ELR (cell line): Measurements from ENCODE around the gene DLX6.

Experiments
- DNase-seq: peaks from one replicate; pipeline ENCODE4 v3.0.0-alpha.2; 2015; ENCODE audit warnings: low read depth

DLX6 gene

DNA sequence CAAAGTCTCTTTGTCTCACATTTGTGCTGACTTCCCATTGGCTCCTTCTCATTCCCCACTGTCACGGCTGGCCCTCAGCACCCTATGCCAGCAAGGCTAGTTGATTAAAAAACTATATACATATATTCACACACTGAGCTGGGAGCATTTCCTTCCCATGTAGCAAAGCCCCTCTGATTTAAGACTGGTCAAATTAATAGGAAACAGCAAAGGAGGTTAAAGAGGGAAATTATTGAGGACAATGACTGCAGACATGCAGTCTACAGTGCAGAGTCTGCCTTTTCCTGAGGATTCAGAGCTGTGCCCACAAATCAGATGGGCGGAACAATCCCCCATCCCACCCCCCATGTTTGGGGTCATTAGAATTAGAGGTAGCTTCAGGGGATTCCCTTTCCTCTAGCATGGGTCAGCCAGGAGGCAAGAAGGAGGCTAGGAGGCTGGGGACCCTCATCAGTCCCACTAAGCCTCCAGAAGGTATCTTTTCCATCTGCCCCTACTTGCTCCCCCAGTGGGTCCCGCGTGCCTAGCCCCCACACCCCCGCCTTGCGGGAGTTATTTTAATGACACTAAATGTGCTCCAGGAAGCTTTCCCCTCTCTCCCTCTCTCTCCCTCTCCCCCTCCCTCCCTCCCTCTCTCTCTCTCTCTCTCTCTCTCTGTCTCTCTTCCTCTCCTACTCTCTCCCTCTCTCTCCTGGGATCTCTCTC lies 9.8 kb upstream of the DLX6 start:
- no peak for DNase-seq

- DNase-seq = no peak
Measured at GRCh38 chr7:96996111-96996957, 9.0 kb upstream of the DLX6 start.

DNA sequence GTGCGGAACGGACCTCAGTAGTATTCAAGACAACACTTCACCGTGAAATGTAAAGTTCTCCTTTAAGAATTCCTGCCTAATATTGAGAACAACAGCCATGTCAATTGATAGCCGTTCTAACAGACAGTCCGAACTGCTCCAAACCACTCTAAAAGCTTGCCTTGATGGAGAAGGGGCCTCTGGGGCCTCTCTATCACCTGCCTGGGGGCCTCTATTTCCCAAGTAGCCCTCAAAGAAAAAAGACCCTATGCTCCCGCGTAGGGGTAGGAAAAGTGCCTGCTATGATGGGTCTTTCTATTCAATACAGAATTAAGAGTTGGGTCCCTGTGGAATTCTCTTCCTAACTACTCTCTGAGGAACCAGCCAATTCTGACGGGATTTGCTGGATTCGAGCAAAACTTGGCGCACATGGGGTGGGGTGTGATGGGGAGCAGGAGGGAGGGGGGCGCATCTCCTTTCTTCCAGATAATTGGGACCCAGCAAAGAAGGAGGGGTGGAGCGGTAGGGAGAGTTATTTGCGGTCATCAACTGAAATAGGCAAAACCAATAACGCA lies 8.3 kb upstream of the DLX6 start:
- DNase-seq = no peak

DNA sequence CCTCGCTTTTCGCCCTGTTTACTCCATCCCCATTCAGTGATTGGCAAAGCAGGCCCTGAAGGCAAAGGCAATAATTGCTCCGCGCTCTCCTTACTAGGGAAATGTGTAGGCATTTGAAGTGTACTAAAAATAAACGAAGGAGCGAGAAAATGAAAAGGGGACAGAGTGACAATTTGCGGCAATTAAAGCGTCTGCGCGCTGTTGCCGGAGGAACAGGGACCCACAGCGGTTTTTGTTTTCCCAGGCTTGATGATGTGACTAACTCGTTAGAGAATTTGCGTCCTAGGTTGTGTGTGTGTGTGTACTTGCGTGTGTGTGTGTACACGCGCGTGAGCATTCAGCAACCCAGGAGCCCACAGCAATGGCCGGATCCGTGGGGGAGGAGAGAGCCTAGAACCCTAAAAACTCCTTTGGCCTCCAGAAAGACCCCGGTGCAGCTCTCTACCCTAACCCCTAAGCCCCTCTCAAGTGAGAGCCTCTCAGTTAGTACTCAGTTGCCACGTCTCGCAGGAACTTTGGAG lies 7.8 kb upstream of the DLX6 start:
- DNase-seq = no peak

- no peak for DNase-seq
Measured at GRCh38 chr7:96998333-96998732, 7.0 kb upstream of the DLX6 start.

DNA sequence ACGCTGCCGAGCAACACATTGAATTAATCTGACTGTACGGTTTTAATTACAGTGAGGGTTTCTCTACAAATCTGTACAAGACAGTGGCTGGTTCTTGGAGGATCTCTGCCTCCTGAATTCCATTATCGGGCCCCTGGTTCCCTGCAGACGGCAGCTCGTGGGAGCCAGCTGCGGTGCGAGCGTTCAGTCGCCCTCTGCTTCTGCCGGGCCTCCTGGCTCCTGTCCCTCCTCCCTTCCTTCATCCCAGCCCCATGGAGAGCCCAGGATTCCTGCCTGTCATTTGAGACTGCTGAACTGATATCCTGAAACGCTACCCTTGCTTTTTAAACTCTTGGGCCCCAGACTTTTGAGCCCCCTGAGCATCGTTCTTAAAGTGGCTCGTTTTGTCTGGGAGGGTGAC lies 6.6 kb upstream of the DLX6 start:
- no peak for DNase-seq

GRCh38 chr7:97001221-97001620 lies 4.1 kb upstream of the DLX6 start:
- no peak for DNase-seq

DNA sequence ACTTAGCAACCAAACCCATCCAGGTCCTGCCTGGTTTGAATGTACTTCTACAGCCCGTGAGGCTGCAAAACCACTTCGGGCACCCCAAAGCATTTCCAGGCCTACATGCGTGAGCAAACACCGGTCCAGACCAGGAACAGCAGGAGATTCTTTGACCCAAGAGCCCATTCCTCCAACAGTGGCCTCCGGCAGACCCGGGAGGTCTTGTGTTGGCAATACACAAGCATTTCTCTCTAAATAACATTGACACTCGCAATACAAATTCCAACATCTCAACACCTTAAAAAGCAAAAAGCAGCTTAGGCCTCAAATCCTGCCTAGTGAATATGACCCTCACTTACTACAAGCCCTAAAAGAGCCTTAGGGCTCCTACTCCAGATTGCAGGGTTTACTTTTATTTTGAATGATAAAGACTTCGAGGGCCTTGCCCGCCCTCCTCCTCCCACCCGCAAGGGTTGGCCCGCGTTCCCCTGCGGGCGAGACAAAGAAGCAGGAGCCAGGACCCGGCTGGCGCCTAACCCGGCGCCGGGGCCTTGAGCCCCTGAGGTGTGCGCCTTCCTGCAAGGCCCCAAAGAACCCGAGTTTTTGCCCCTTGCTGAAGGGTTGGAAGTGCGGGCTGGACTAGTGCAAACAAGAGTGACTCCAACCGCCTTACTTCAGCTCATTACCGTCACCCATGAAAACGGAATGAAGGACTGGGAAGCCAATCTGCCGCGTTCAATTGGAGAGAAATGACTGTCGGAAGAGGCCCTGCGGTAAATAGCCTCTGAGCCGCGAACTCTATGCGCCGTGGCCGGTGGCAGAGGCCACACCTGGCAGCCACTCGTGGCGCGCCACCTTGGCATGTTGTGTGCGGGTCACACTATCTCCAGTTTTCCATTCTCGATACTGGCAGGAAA lies 3.4 kb upstream of the DLX6 start:
- DNase-seq = no peak

- no peak for DNase-seq
Measured at GRCh38 chr7:97002555-97003261, 2.6 kb upstream of the DLX6 start.

GRCh38 chr7:97003262-97004246 lies 1.8 kb upstream of the DLX6 start:
- no peak for DNase-seq

DNA sequence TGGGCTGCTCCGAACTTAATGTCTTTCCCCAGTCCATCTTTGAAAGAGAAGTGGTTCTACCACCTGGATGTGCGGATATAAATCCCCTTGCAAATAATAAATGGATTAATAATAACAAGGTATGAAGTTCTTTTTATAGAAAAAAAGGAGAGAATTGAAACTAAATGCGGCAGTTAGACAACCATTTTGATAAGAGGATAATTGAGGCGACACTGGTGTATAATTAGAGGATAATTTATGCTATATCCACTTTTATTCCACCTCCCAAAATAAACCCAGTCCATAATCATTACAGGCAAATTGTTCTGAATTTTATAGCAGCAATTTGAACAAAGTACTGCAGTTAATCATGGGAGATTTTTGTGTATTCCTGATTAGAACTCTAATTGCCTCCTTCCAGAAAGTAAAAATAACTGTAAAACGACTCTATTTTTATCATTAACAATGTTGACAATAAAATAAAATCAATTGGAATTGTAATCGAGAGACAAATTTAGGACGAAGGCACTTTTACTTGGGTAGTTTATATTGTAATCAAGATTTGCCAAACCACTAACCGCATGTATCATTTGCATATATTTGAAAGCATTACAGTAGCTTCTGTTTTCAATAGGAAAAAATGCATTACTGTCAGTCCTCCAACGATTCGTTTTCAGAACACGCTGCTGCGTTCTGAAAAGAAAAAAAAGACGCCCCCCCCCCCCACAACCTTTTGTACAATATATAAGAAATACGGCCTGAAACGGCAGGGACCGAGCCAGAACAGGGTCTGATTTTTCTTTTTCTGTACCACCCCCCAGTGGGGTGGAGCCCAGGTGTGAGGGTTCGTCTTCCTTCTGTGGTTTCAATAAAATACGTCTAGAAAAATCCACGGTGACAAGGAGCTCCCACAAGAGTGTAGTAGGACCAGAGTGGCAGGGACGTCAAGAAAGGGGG lies 838 bp upstream of the DLX6 start:
- DNase-seq = no peak

DNA sequence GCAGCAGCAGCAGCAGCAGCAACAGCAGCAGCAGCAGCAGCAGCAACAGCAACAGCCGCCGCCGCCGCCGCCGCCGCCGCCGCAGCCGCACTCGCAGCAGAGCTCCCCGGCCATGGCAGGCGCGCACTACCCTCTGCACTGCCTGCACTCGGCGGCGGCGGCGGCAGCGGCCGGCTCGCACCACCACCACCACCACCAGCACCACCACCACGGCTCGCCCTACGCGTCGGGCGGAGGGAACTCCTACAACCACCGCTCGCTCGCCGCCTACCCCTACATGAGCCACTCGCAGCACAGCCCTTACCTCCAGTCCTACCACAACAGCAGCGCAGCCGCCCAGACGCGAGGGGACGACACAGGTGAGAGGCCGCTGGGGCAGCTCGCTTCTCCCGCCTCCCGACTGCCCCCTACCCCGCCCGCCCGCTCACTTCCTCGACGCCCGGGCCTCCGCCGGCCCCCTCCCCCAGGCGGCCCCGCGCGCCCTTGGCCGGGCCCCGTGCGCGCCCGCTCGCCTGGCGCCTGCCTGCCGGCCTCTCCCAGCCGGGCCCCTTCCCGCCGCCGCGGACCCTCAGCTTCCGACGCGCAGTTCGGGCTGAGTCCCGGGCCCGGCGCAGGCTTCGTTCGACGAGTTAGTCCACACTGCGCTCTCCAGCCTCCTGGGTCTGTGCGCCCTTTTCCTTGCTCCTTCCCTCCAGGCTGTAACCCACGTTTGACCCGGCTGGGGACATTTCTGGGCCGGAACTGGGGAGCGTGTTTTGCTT lies 882 bp downstream of the DLX6 start:
- peak; percentile 9 for DNase-seq

- DNase-seq = no peak
Measured at GRCh38 chr7:97006816-97007582, 1.6 kb downstream of the DLX6 start.

DNA sequence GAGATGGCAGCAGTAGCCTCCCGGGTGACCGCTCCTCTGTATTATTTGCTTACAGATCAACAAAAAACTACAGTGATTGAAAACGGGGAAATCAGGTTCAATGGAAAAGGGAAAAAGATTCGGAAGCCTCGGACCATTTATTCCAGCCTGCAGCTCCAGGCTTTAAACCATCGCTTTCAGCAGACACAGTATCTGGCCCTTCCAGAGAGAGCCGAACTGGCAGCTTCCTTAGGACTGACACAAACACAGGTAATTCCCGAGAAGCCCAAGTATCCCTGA lies 2.2 kb downstream of the DLX6 start:
- DNase-seq = no peak

GRCh38 chr7:97008275-97008917 lies 3.0 kb downstream of the DLX6 start:
- DNase-seq = no peak

DNA sequence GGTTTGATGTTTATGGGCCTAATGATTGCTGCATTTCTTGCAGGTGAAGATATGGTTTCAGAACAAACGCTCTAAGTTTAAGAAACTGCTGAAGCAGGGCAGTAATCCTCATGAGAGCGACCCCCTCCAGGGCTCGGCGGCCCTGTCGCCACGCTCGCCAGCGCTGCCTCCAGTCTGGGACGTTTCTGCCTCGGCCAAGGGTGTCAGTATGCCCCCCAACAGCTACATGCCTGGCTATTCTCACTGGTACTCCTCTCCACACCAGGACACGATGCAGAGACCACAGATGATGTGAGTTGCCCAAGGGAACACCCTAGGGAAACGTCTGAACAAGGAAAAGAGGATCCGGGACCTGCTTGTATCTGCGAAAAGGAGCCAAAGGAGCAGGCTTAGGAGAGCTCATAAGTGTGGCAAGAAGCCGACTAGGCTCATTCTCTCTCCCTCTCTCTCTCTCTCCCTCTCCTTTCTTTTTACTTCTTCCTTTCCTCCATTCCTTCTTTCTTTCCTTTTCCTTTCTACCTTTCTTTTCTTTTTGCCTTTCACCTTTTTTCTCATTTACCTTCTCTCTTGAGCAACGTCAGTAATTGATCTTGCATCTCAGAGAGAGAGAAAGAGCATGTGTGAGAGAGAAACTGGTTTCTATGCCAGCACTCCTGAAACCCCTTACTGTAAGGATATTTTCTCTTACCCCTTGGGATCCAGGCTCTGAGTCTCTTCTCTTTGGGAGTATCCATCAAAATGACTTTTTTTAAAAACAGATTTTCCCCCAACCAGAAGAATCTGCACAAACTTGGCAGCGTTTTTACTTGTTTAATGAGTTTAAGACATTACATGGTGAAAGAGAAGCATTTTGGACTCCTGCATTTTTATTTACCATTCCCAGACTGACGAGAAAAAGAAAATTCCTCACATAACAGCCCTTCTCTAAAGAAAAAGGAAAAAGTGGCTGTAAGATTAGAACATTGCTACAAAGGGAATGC lies 4.7 kb downstream of the DLX6 start:
- no peak for DNase-seq
